HG02885 (cell line): ENCODE data around the gene LMO4.

ENCODE experiments used
- ATAC-seq: cut with Tn5 transposase; IDR thresholded peaks from one replicate; pipeline ENCODE4 v1.9.1; 2021; ENCODE audit warnings: mild to moderate bottlenecking; ENCODE audit not compliant: unreplicated experiment, poor library complexity

Gene LMO4

GRCh38 chr1:87328272-87329050 is at the start of gene LMO4:
Gene LMO4 (plus strand): TSS chr1:87328880. CDS start chr1:87332016, 3,136 bp downstream.
- ATAC-seq: peak; percentile 82

- no peak for ATAC-seq
These were observed 49.2 kb upstream of the LMO4 start for GRCh38 chr1:87279536-87279875.

- ATAC-seq: no peak
These were observed 48.6 kb upstream of the LMO4 start for GRCh38 chr1:87279966-87280535.

GRCh38 chr1:87284456-87285240 is 44.0 kb upstream of the LMO4 start:
- no peak for ATAC-seq

- ATAC-seq: no peak
These were observed 37.6 kb upstream of the LMO4 start for GRCh38 chr1:87291107-87291506.

GRCh38 chr1:87292684-87293493 is 35.8 kb upstream of the LMO4 start:
- peak; percentile 75 for ATAC-seq

GRCh38 chr1:87294633-87295032 is 34.0 kb upstream of the LMO4 start:
- no peak for ATAC-seq

GRCh38 chr1:87295445-87296110 is 33.1 kb upstream of the LMO4 start:
- ATAC-seq: no peak

- ATAC-seq: no peak
These were observed 32.5 kb upstream of the LMO4 start for GRCh38 chr1:87296206-87296605.

- ATAC-seq: no peak
These were observed 29.0 kb upstream of the LMO4 start for GRCh38 chr1:87299661-87300060.

- no peak for ATAC-seq
These were observed 28.1 kb upstream of the LMO4 start for GRCh38 chr1:87300628-87301027.

GRCh38 chr1:87305151-87305550 is 23.5 kb upstream of the LMO4 start:
- no peak for ATAC-seq

- ATAC-seq: no peak
These were observed 22.9 kb upstream of the LMO4 start for GRCh38 chr1:87305762-87306161.

GRCh38 chr1:87307306-87307705 is 21.4 kb upstream of the LMO4 start:
- ATAC-seq: no peak

- no peak for ATAC-seq
These were observed 20.7 kb upstream of the LMO4 start for GRCh38 chr1:87307931-87308330.

- no peak for ATAC-seq
These were observed 14.6 kb upstream of the LMO4 start for GRCh38 chr1:87314091-87314490.

- ATAC-seq: no peak
These were observed 10.5 kb upstream of the LMO4 start for GRCh38 chr1:87318056-87318650.

GRCh38 chr1:87318806-87319205 is 9.9 kb upstream of the LMO4 start:
- ATAC-seq: no peak

GRCh38 chr1:87325982-87326738 is 2.5 kb upstream of the LMO4 start:
- no peak for ATAC-seq
